ENCODE measurements around the gene HOXD4. TPM values are rescaled to one million over a fixed set of nuclear protein-coding genes. Genes with fewer than 3 reads are reported as not detected.
A peak's percentile ranks its signal among the peaks of the same experiment; 100 is the strongest.

Gene HOXD4
- total and polyA plus RNA-seq, 12 donors: 0.13 to 1.6 (median 0.40) TPM; not detected in 2

DNA sequence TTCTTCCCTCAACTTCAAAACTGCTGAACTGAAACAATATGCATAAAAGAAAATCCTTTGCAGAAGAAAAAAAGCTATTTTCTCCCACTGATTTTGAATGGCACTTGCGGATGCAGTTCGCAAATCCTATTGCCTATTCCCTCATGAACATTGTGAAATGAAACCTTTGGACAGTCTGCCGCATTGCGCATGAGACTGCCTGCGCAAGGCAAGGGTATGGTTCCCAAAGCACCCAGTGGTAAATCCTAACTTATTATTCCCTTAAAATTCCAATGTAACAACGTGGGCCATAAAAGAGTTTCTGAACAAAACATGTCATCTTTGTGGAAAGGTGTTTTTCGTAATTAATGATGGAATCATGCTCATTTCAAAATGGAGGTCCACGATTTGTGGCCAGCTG, 13.4 kb upstream of the HOXD4 start:
- ATAC-seq: no peak
- H3K4me1 ChIP-seq: peaks cover 0 to 24% (median 18%) of the 10 kb centered on the region in 9 donors
- no peaks in the 10 kb centered on the region for H3K36me3 ChIP-seq
- intact Hi-C loops (cut with DNase I): loop anchor here in 1 of 10 donors (10.0 kb wide), 1 partner anchor 677 kb away; no protein-coding TSS in a partner anchor
- H3K9me3 ChIP-seq: no peaks in the 10 kb centered on the region
- peaks cover 30 to 100% (median 98%) of the 10 kb centered on the region in 7 donors for H3K27me3 ChIP-seq
- H3K4me3 ChIP-seq: peak overlapping the region in 1 of 10 donors; percentile 56
- no peak for DNase-seq
- WGBS, 2 donors: 38 to 39% methylated on average over 8 of the region's 8 CpGs
- peak overlapping the region in 1 of 10 donors; percentile 35 for H3K27ac ChIP-seq
- TF ChIP-seq, protein P1, sequence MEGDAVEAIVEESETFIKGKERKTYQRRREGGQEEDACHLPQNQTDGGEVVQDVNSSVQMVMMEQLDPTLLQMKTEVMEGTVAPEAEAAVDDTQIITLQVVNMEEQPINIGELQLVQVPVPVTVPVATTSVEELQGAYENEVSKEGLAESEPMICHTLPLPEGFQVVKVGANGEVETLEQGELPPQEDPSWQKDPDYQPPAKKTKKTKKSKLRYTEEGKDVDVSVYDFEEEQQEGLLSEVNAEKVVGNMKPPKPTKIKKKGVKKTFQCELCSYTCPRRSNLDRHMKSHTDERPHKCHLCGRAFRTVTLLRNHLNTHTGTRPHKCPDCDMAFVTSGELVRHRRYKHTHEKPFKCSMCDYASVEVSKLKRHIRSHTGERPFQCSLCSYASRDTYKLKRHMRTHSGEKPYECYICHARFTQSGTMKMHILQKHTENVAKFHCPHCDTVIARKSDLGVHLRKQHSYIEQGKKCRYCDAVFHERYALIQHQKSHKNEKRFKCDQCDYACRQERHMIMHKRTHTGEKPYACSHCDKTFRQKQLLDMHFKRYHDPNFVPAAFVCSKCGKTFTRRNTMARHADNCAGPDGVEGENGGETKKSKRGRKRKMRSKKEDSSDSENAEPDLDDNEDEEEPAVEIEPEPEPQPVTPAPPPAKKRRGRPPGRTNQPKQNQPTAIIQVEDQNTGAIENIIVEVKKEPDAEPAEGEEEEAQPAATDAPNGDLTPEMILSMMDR (IDR thresholded peaks at IDR 0.05): no peak

DNA sequence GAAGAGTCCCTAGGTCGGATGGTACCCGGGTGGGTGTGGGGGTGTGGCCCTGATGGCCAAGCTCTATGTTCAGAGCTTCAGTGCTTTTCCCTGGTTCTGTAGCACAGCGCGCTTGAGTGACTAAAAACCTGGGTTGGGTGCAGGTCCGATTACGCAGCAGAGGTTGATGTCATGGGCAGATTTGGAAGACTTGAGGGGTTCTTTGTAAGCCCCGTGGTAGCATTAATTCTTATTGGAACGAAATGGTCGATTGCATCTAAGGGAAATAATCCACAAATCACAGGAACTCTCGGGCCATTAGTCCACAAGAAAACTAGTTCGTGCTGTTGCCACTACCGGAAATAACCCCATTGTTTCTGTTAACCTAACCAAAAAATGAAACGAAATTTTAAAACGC, 12.8 kb upstream of the HOXD4 start:
- Histone ChIP-seq H3K27me3 (peaks cover 24 to 100% (median 98%) of the 10 kb centered on the region in 7 donors), H3K4me1 (peaks cover 0 to 24% (median 18%) of the 10 kb centered on the region in 9 donors), H3K9me3 (no peaks in the 10 kb centered on the region), H3K36me3 (no peaks in the 10 kb centered on the region), H3K27ac (peak overlapping the region in 3 of 10 donors; percentile 9 to 47 (median 35)), H3K4me3 (no peak overlapping the region)
- intact Hi-C loops (cut with DNase I): loop anchor here in 1 of 10 donors (10.0 kb wide), 1 partner anchor 676 kb away; no protein-coding TSS in a partner anchor
- TF ChIP-seq, protein P1 (IDR thresholded peaks at IDR 0.05): no peak
- ATAC-seq (no peak), DNase-seq (no peak)
- 12 to 13% methylated on average over 14 of the region's 14 CpGs for WGBS, 2 donors

DNA sequence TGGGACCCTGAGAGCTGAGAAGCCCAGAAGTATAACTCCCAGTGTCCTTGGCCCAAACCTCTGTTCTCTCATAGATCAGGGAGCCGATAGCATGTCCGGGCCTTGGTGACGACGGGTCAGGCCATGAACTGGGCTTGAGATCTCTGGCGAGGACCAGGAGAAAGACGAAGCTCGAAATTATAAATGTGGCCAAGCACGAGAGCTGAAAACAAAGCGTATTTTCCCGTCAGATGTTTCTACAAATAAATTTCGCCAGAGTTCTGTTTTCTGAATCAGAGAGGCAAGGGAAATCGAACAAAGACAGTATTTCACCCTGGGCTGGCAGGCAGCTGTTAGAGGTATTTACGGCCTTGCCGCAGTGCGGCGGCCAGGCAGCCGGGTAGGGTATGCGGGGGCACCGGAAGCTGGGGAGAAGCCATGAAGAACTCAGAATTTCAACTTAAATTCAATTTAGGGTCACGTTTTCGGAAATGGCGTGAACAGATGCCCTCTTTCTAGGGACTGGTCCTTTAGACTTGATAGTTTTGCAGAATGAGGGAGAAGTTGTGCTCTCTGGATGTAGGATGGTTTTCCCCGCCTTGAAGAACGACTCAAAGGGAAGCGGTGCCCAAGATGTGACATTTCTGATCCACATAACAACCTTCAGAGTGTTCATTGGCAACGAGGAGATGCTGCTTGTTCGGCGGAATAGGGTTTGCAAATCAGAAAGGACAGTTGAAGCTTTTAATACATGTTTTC, 12.3 kb upstream of the HOXD4 start:
- 16 to 19% methylated on average over 28 of the region's 28 CpGs for WGBS, 2 donors
- ATAC-seq (no peak), DNase-seq (no peak)
- peaks cover 0 to 24% (median 18%) of the 10 kb centered on the region in 9 donors for H3K4me1 ChIP-seq
- no peak overlapping the region for H3K4me3 ChIP-seq
- no peaks in the 10 kb centered on the region for H3K9me3 ChIP-seq
- intact Hi-C loops (cut with DNase I): loop anchor here in 1 of 10 donors (10.0 kb wide), 1 partner anchor 676 kb away; no protein-coding TSS in a partner anchor
- TF ChIP-seq, protein P1 (IDR thresholded peaks at IDR 0.05): no peak
- H3K27me3 ChIP-seq: peaks cover 22 to 100% (median 98%) of the 10 kb centered on the region in 7 donors
- H3K27ac ChIP-seq: peak overlapping the region in 3 of 10 donors; percentile 9 to 47 (median 35)
- no peaks in the 10 kb centered on the region for H3K36me3 ChIP-seq

DNA sequence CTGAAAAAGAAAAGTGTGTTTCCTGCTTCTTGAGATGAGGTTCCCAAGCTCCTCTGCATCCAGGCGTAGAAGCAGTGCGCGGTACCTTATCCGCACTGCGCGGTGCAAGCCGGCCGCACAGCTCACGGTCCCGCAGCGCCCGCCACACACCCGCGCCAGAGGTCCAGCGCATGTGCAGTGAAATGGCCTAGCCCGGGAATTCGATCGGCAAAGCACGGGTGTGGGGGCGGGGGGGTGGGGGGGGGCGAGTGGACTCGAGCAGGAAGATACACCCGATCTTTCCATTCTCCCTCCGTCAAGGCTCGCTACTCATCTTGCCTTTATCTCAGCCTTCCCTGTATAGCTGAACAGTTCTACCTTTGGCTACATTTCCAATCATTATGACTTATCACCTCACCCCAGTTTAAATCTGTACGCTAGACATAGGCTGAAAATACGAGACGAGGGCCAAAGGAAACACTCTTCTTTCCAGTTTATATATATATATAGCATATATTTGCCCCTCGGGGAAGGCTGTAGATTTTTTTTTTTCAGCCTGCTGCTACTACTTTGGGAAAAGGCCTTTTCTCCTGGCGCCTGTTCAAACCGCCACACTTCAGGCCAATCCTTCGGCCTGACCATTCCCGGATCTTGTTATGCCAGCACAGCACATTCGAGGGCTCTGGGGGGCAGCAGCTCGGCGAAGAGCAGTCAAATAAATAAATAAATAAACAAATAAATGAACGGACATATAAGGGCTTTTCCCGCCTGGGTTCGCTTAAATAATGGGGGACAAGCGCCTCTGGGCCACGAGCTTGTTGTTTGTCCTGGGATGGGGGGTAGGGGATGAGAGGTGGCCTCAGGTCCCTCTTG, 11.5 kb upstream of the HOXD4 start:
- H3K27me3 ChIP-seq: peaks cover 22 to 100% (median 98%) of the 10 kb centered on the region in 7 donors
- peak overlapping the region; percentile 11 to 65 (median 46) for H3K4me3 ChIP-seq
- H3K36me3 ChIP-seq: no peaks in the 10 kb centered on the region
- H3K27ac ChIP-seq: peak overlapping the region in 3 of 10 donors; percentile 47 to 57 (median 56)
- peaks cover 0 to 24% (median 18%) of the 10 kb centered on the region in 9 donors for H3K4me1 ChIP-seq
- ATAC-seq (peak in 1 of 8 donors; percentile 6), DNase-seq (no peak)
- WGBS, 2 donors: 15 to 18% methylated on average over 41 of the region's 41 CpGs
- TF ChIP-seq, protein P1 (IDR thresholded peaks at IDR 0.05): no peak
- no peaks in the 10 kb centered on the region for H3K9me3 ChIP-seq
- intact Hi-C loops (cut with DNase I): loop anchor here (1.0 to 10.0 kb wide), 16 partner anchors 127 to 675 kb away; partner anchors contain the start of gene MTX2 (in 1 of the 10)

All from heart right ventricle (tissue), 16 donors.